Measurements from ENCODE around the gene MERTK. TPM values are rescaled to one million over a fixed set of nuclear protein-coding genes. Genes with fewer than 3 reads are reported as not detected.

The MERTK gene
- polyA plus RNA-seq, 1 of the 3 experiments (the other 2 are of a cell fraction): 9.6 TPM

DNA sequence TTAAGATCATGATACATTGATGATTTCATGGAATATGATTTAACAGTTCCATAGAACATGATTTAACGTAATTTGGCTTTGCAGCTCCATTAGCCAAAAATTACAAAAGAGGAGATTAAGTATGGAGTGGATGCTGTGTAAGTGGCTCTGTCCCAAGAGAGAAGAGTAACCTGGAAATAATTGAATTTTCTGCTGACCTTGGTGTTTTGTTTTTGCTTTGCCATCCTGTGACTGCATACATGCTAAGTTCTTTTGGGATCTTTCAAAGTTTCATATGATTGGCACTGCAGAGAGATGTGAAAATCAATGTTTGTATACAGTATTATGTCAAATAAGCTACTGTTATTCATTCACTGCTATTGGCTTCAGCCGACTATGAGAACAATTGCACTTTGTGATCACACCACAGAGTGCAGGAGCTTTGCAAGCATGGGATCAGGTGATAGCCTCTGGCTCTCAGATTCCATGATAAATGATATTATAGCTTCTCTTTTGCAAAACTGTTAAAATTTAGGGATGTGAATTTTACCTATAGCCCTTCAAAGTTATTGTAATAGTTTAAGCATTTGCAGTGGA is 110.6 kb downstream of the MERTK start (continued):
- TF ChIP-seq, protein P1, sequence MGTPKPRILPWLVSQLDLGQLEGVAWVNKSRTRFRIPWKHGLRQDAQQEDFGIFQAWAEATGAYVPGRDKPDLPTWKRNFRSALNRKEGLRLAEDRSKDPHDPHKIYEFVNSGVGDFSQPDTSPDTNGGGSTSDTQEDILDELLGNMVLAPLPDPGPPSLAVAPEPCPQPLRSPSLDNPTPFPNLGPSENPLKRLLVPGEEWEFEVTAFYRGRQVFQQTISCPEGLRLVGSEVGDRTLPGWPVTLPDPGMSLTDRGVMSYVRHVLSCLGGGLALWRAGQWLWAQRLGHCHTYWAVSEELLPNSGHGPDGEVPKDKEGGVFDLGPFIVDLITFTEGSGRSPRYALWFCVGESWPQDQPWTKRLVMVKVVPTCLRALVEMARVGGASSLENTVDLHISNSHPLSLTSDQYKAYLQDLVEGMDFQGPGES (IDR thresholded peaks at IDR 0.05; ENCODE audit: low read depth, low read length): no peak

DNA sequence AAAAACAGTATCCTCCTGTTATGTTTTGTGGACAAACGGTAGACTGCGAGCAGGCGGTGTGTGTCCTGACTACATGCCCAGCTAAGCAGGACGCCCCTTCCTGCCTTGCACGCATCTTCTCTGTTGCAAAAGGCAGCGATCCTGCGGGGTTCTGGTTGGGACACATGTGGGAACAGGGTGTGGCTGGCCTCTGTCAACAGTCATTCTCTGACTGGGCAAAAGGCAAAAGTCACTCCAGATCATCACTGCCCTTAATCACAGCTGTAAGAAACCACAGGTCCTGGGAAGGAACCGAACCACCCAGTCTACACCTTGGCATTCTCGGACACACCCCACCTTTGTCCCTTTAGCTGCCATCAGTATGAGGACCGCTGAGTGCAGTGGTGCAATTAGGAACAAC is 112.3 kb downstream of the MERTK start:
- ChIA-PET CTCF (interaction anchor here (1.0 kb wide), 1 partner anchor 588 kb away, joined by 3 read pairs; no protein-coding TSS in a partner anchor), POLR2A (no interaction called here)
- Histone ChIP-seq H3K79me2 (ENCODE audit: insufficient read depth) (no peaks in the 10 kb centered on the region), H3K27me3 (ENCODE audit: insufficient read depth) (no peaks in the 10 kb centered on the region), H2AFZ (ENCODE audit: low read depth) (no peak overlapping the region), H3K4me1 (ENCODE audit: control insufficient read depth in 1 of 2, insufficient read depth in 2 of 2, low read depth in 1 of 2, low read length in 1 of 2) (no peaks in the 10 kb centered on the region), H3K9ac (no peak overlapping the region), H3F3A (replicated peaks; ENCODE audit: insufficient read depth) (no peaks in the 10 kb centered on the region), H3K9me3 (no peaks in the 10 kb centered on the region), H3K27ac (ENCODE audit: low read depth in 2 of 2, low read length in 1 of 2) (no peak overlapping the region), H3K9me2 (no peaks in the 10 kb centered on the region), H3K36me3 (replicated peaks in 1 of 2; ENCODE audit: control insufficient read depth in 1 of 2, insufficient read depth in 2 of 2, low read length in 1 of 2) (no peaks in the 10 kb centered on the region), H3K4me2 (no peak overlapping the region), H4K20me1 (ENCODE audit: insufficient read depth) (no peaks in the 10 kb centered on the region), H3K4me3 (ENCODE audit: low read depth in 2 of 2, low read length in 1 of 2) (no peak overlapping the region)
- TF ChIP-seq FOXM1 (IDR thresholded peaks at IDR 0.05; ENCODE audit: low read depth): no peak
- TF ChIP-seq, protein P2, sequence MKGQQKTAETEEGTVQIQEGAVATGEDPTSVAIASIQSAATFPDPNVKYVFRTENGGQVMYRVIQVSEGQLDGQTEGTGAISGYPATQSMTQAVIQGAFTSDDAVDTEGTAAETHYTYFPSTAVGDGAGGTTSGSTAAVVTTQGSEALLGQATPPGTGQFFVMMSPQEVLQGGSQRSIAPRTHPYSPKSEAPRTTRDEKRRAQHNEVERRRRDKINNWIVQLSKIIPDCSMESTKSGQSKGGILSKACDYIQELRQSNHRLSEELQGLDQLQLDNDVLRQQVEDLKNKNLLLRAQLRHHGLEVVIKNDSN (IDR thresholded peaks at IDR 0.05; ENCODE audit: borderline replicate concordance, low read depth): no peak
- WGBS (ENCODE audit: low lambda C conversion rate): 85% methylated on average over 10 of the region's 10 CpGs
- DNase-seq: no peak

DNA sequence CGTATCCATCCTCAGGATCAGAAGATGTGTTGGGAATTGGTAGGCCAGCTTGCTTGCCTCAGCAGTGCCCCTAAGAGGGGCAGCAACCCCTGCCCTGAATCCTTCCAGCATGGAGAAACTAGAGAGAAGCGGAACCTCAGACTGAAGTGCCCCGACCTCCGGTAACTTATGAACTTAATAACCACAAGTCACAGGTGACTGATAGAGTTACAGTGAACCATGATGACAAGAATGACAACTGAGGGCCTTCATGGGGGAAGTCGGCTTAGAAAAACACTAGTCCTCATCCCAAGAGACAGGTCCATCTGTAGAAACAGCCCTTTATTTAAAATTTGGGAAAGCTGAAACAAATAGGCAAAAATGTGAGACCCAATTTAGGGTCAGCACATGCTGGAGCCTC is 114.1 kb downstream of the MERTK start:
- H3K4me3 ChIP-seq (ENCODE audit: low read depth in 2 of 2, low read length in 1 of 2): no peak overlapping the region
- no peak overlapping the region for H3K9ac ChIP-seq
- H2AFZ ChIP-seq (ENCODE audit: low read depth): no peak overlapping the region
- no peak overlapping the region for H3K27ac ChIP-seq (ENCODE audit: low read depth in 2 of 2, low read length in 1 of 2)
- ChIA-PET CTCF (no interaction called here), POLR2A (no interaction called here)
- H3K9me3 ChIP-seq: no peaks in the 10 kb centered on the region
- H3K9me2 ChIP-seq: no peaks in the 10 kb centered on the region
- H3K4me2 ChIP-seq: no peak overlapping the region
- no peaks in the 10 kb centered on the region for H3K27me3 ChIP-seq (ENCODE audit: insufficient read depth)
- H4K20me1 ChIP-seq (ENCODE audit: insufficient read depth): no peaks in the 10 kb centered on the region
- DNase-seq: no peak
- TF ChIP-seq TCF12 (IDR thresholded peaks at IDR 0.05) (no peak), RXRA (IDR thresholded peaks at IDR 0.05; ENCODE audit: borderline replicate concordance, low read depth) (no peak), SMC3 (IDR thresholded peaks at IDR 0.05; ENCODE audit: low read depth, low read length) (no peak)
- no peaks in the 10 kb centered on the region for H3F3A ChIP-seq (replicated peaks; ENCODE audit: insufficient read depth)
- H3K4me1 ChIP-seq (ENCODE audit: control insufficient read depth in 1 of 2, insufficient read depth in 2 of 2, low read depth in 1 of 2, low read length in 1 of 2): no peaks in the 10 kb centered on the region
- no peaks in the 10 kb centered on the region for H3K79me2 ChIP-seq (ENCODE audit: insufficient read depth)
- 90% methylated on average over 5 of the region's 5 CpGs for WGBS (ENCODE audit: low lambda C conversion rate)
- no peaks in the 10 kb centered on the region for H3K36me3 ChIP-seq (replicated peaks in 1 of 2; ENCODE audit: control insufficient read depth in 1 of 2, insufficient read depth in 2 of 2, low read length in 1 of 2)

DNA sequence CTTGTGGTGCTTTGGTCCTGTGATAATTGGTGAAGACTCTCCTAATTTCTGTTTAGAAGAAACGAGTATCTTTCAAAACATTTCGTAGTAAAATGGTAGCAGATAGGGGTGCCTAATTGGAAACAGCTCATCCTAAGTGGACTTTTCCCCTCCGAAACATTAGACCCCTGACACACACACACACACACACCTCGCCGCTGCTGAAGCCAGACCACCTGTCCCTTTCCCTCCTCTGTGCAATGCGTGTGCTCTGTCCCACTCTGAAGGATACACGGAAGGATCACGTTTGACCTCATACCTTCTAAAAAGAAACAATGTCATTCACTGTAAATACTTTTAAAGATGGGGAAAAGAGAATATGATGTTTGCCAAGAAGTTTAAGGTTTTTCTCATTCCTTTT is 120.4 kb downstream of the MERTK start:
- Histone ChIP-seq H3F3A (replicated peaks; ENCODE audit: insufficient read depth) (no peaks in the 10 kb centered on the region), H3K4me3 (ENCODE audit: low read depth in 2 of 2, low read length in 1 of 2) (no peak overlapping the region), H3K79me2 (ENCODE audit: insufficient read depth) (no peaks in the 10 kb centered on the region), H3K27me3 (ENCODE audit: insufficient read depth) (no peaks in the 10 kb centered on the region), H3K9ac (no peak overlapping the region), H3K4me1 (ENCODE audit: control insufficient read depth in 1 of 2, insufficient read depth in 2 of 2, low read depth in 1 of 2, low read length in 1 of 2) (no peaks in the 10 kb centered on the region; a peak in 1 of 4 replicates), H3K4me2 (no peak overlapping the region), H3K27ac (ENCODE audit: low read depth in 2 of 2, low read length in 1 of 2) (no peak overlapping the region), H2AFZ (ENCODE audit: low read depth) (no peak overlapping the region), H3K36me3 (replicated peaks in 1 of 2; ENCODE audit: control insufficient read depth in 1 of 2, insufficient read depth in 2 of 2, low read length in 1 of 2) (no peaks in the 10 kb centered on the region), H4K20me1 (ENCODE audit: insufficient read depth) (no peaks in the 10 kb centered on the region), H3K9me2 (no peaks in the 10 kb centered on the region), H3K9me3 (no peaks in the 10 kb centered on the region)
- CTCF ChIA-PET: interaction anchor here (0.9 to 1.7 kb wide), 3 partner anchors 12 to 564 kb away, joined by 3 to 6 read pairs (median 4); no protein-coding TSS in a partner anchor
- POLR2A ChIA-PET: no interaction called here
- no peak for DNase-seq
- 81% methylated on average over 8 of the region's 8 CpGs for WGBS (ENCODE audit: low lambda C conversion rate)
- no peak for TF ChIP-seq JUND (IDR thresholded peaks at IDR 0.05)
- TF ChIP-seq RCOR1 (IDR thresholded peaks at IDR 0.05; ENCODE audit: low read length): no peak
- TF ChIP-seq ELF1 (IDR thresholded peaks at IDR 0.05): no peak
- TF ChIP-seq RAD21 (IDR thresholded peaks at IDR 0.05; ENCODE audit: low read length): no peak
- TF ChIP-seq, protein P3, sequence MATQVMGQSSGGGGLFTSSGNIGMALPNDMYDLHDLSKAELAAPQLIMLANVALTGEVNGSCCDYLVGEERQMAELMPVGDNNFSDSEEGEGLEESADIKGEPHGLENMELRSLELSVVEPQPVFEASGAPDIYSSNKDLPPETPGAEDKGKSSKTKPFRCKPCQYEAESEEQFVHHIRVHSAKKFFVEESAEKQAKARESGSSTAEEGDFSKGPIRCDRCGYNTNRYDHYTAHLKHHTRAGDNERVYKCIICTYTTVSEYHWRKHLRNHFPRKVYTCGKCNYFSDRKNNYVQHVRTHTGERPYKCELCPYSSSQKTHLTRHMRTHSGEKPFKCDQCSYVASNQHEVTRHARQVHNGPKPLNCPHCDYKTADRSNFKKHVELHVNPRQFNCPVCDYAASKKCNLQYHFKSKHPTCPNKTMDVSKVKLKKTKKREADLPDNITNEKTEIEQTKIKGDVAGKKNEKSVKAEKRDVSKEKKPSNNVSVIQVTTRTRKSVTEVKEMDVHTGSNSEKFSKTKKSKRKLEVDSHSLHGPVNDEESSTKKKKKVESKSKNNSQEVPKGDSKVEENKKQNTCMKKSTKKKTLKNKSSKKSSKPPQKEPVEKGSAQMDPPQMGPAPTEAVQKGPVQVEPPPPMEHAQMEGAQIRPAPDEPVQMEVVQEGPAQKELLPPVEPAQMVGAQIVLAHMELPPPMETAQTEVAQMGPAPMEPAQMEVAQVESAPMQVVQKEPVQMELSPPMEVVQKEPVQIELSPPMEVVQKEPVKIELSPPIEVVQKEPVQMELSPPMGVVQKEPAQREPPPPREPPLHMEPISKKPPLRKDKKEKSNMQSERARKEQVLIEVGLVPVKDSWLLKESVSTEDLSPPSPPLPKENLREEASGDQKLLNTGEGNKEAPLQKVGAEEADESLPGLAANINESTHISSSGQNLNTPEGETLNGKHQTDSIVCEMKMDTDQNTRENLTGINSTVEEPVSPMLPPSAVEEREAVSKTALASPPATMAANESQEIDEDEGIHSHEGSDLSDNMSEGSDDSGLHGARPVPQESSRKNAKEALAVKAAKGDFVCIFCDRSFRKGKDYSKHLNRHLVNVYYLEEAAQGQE (IDR thresholded peaks at IDR 0.05; ENCODE audit: low read depth, low read length): no peak
- no peak for TF ChIP-seq RFX5 (IDR thresholded peaks at IDR 0.05; ENCODE audit: low read length)
- TF ChIP-seq GATA2 (CRISPR knock-in tag; IDR thresholded peaks at IDR 0.05): no peak
- TF ChIP-seq, protein P4, sequence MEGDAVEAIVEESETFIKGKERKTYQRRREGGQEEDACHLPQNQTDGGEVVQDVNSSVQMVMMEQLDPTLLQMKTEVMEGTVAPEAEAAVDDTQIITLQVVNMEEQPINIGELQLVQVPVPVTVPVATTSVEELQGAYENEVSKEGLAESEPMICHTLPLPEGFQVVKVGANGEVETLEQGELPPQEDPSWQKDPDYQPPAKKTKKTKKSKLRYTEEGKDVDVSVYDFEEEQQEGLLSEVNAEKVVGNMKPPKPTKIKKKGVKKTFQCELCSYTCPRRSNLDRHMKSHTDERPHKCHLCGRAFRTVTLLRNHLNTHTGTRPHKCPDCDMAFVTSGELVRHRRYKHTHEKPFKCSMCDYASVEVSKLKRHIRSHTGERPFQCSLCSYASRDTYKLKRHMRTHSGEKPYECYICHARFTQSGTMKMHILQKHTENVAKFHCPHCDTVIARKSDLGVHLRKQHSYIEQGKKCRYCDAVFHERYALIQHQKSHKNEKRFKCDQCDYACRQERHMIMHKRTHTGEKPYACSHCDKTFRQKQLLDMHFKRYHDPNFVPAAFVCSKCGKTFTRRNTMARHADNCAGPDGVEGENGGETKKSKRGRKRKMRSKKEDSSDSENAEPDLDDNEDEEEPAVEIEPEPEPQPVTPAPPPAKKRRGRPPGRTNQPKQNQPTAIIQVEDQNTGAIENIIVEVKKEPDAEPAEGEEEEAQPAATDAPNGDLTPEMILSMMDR (IDR thresholded peaks at IDR 0.05): no peak

Data from SK-N-SH (cell line).